Esophagus squamous epithelium (tissue), 5 donors: Measurements from ENCODE around the gene CD48. TPM values are rescaled to one million over a fixed set of nuclear protein-coding genes. Genes with fewer than 3 reads are reported as not detected.
A peak's percentile ranks its signal among the peaks of the same experiment; 100 is the strongest.

Experiments
- DNase-seq: peaks from one replicate; lab custom pipeline; 2025; lab: John Stamatoyannopoulos, UW
- H3K27ac ChIP-seq, 4 donors: fragments of 200-600 bp; sonication (generic); one replicate each; pipeline ENCODE4 v1.5.1; 2016 to 2019; ENCODE audit warnings: mild to moderate bottlenecking in 1 of 4
- H3K27me3 ChIP-seq, 4 donors: fragments of 200-600 bp; sonication (generic); 1 replicate in 3 of 4; 2 replicates in 1 of 4; pipeline versions ENCODE4 v1.5.1 to v1.6.0; 2017 to 2021; ENCODE audit warnings: antibody characterized with exemption in 1 of 4
- H3K36me3 ChIP-seq, 3 donors: fragments of 200-600 bp; sonication (generic); one replicate each; pipeline ENCODE4 v1.5.1; 2016 to 2019
- H3K4me1 ChIP-seq, 3 donors: fragments of 200-600 bp; sonication (generic); one replicate each; pipeline ENCODE4 v1.5.1; 2017 to 2019
- H3K4me3 ChIP-seq, 4 donors: fragments of 200-600 bp; sonication (generic); 1 replicate in 3 of 4; 2 replicates in 1 of 4; pipeline ENCODE4 v1.5.1; 2016 to 2019; ENCODE audit warnings: mild to moderate bottlenecking in 2 of 4, moderate library complexity in 1 of 4
- H3K9me3 ChIP-seq, 3 donors: fragments of 200-600 bp; sonication (generic); one replicate each; pipeline ENCODE4 v1.5.1; 2016 to 2019
- POLR2A ChIP-seq, 4 donors: fragments of 450-650 bp; IDR thresholded peaks; one replicate each; pipeline ENCODE4 v1.6.1; 2017; ENCODE audit warnings: antibody characterized with exemption in 4 of 4, mild to moderate bottlenecking in 4 of 4, moderate library complexity in 3 of 4
- WGBS, 2 donors: methylation state at CpG; one replicate each; pipeline ENCODE4 v1.1.5; 2018; 5-methylcytosine and 5-hydroxymethylcytosine counted together
- intact Hi-C: fragments of 100-400 bp; cut with DNase I; formaldehyde crosslinking; loops from one replicate; pipeline ENCODE4 v1.15.0; 2022
- total RNA-seq, 4 donors: library from RNA; depleted of rRNA; stranded (reverse); fragments of >200 nt; gene quantifications; one replicate each; pipeline ENCODE4 v1.1.0, GENCODE V29; 2016
- TF ChIP-seq, protein P1 (sequence below), 6 experiments: fragments of 450-650 bp in 4 of 6; fragments of 200-600 bp in 2 of 6; sonication (generic) in 2 of 6; IDR thresholded peaks; one replicate each; pipeline ENCODE4 v1.5.1; 2016 to 2019; ENCODE audit warnings: antibody characterized with exemption in 6 of 6, mild to moderate bottlenecking in 4 of 6, moderate library complexity in 4 of 6
- donor health status: DM: yes; HTN: yes; CAD: no.

The CD48 gene
- total RNA-seq, 4 donors from 2014 or later: 1.1 to 13.7 (median 5.3) TPM

GRCh38 chr1:160709715-160710114 is 1.9 kb downstream of the CD48 start:
- Histone ChIP-seq H3K27me3 (peaks cover 0 to 22% (median 0%) of the 10 kb centered on the region in 4 donors), H3K27ac (no peak overlapping the region), H3K4me1 (peaks cover 0 to 22% (median 0%) of the 10 kb centered on the region in 3 donors), H3K36me3 (no peaks in the 10 kb centered on the region), H3K4me3 (peak overlapping the region in 2 of 4 donors; percentile 36 to 55), H3K9me3 (no peaks in the 10 kb centered on the region)
- WGBS, 2 donors: 60 to 63% methylated on average over 1 of the region's 1 CpG
- TF ChIP-seq POLR2A (IDR thresholded peaks at IDR 0.05): no peak
- TF ChIP-seq, protein P1, sequence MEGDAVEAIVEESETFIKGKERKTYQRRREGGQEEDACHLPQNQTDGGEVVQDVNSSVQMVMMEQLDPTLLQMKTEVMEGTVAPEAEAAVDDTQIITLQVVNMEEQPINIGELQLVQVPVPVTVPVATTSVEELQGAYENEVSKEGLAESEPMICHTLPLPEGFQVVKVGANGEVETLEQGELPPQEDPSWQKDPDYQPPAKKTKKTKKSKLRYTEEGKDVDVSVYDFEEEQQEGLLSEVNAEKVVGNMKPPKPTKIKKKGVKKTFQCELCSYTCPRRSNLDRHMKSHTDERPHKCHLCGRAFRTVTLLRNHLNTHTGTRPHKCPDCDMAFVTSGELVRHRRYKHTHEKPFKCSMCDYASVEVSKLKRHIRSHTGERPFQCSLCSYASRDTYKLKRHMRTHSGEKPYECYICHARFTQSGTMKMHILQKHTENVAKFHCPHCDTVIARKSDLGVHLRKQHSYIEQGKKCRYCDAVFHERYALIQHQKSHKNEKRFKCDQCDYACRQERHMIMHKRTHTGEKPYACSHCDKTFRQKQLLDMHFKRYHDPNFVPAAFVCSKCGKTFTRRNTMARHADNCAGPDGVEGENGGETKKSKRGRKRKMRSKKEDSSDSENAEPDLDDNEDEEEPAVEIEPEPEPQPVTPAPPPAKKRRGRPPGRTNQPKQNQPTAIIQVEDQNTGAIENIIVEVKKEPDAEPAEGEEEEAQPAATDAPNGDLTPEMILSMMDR (IDR thresholded peaks at IDR 0.05): no peak
- intact Hi-C loops: no loop called here
- DNase-seq: no peak

GRCh38 chr1:160708801-160709200 is 2.8 kb downstream of the CD48 start:
- no peak for DNase-seq
- 59 to 92% methylated on average over 4 of the region's 4 CpGs for WGBS, 2 donors
- Histone ChIP-seq H3K27me3 (peaks cover 0 to 22% (median 0%) of the 10 kb centered on the region in 4 donors), H3K4me3 (peak overlapping the region in 1 of 4 donors; percentile 55), H3K27ac (peak overlapping the region in 2 of 4 donors; percentile 30 to 43), H3K36me3 (no peaks in the 10 kb centered on the region), H3K9me3 (no peaks in the 10 kb centered on the region), H3K4me1 (peaks cover 0 to 27% (median 0%) of the 10 kb centered on the region in 3 donors)
- TF ChIP-seq, protein P1 (IDR thresholded peaks at IDR 0.05): no peak
- no peak for TF ChIP-seq POLR2A (IDR thresholded peaks at IDR 0.05)
- intact Hi-C loops: no loop called here

- Histone ChIP-seq H3K36me3 (no peaks in the 10 kb centered on the region), H3K9me3 (no peaks in the 10 kb centered on the region), H3K27ac (peak overlapping the region; percentile 0 to 43 (median 28)), H3K27me3 (peaks cover 0 to 22% (median 0%) of the 10 kb centered on the region in 4 donors), H3K4me1 (peaks cover 0 to 27% (median 0%) of the 10 kb centered on the region in 3 donors), H3K4me3 (peak overlapping the region in 1 of 4 donors; percentile 55)
- no peak for DNase-seq
- WGBS, 2 donors: 64 to 67% methylated on average over 4 of the region's 4 CpGs
- no peak for TF ChIP-seq POLR2A (IDR thresholded peaks at IDR 0.05)
- TF ChIP-seq, protein P1 (IDR thresholded peaks at IDR 0.05): no peak
- intact Hi-C loops: no loop called here
Observed at GRCh38 chr1:160708118-160708517, 3.5 kb downstream of the CD48 start.

DNA sequence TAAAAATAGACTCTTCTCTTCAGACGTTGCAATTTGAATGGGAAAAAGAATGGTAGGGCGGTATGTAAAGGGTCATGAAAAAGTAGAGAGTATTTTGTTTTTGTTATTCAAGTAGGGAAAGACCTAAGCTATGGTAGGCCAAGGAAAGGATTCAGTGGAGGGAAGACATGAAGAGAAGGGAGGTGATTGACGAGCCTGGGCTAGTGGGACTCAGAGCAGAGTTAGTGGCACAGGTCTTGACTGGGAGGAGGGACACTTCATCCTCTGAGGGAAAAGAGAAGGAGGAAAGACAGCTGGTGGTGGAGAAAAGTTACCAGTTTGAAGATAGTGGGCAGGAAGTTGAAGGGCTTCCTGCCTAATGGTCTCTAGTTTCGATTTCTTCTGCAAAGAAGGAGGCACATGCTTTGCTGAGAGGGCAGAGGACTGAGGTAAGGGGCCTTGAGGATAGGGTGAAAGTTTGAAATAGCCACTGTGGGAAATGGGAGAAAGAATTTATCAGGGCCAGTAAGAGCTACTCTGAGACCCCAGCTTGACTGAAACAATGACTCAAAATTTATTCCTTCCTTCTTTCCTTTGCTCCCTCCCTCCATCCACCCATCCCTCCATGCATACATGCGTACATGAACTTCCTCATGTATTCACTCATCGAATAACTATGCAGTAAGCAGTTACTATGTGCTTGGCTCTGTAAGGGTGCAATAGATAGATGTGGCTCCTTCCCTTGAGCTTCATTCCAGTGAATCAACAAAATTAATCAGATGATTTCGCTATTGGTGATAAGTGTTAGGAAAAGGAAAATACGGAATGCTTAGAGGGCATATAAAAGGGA is 4.2 kb downstream of the CD48 start:
- 65 to 67% methylated on average over 8 of the region's 8 CpGs for WGBS, 2 donors
- H3K36me3 ChIP-seq: no peaks in the 10 kb centered on the region
- peaks cover 0 to 25% (median 0%) of the 10 kb centered on the region in 3 donors for H3K4me1 ChIP-seq
- H3K9me3 ChIP-seq: no peaks in the 10 kb centered on the region
- H3K27me3 ChIP-seq: peaks cover 0 to 19% (median 0%) of the 10 kb centered on the region in 4 donors
- H3K4me3 ChIP-seq: peak overlapping the region in 1 of 4 donors; percentile 55
- no peak for DNase-seq
- intact Hi-C loops: no loop called here
- peak overlapping the region in 3 of 4 donors; percentile 0 to 43 (median 38) for H3K27ac ChIP-seq
- no peak for TF ChIP-seq POLR2A (IDR thresholded peaks at IDR 0.05)
- TF ChIP-seq, protein P1 (IDR thresholded peaks at IDR 0.05): no peak
